ENCODE data around the gene CMBL. TPM values are rescaled to one million over a fixed set of nuclear protein-coding genes. Genes with fewer than 3 reads are reported as not detected.

Gene CMBL
- polyA plus RNA-seq, 1 experiment = 23.8 TPM

- Histone ChIP-seq H3K27me3 (ENCODE audit: control insufficient read depth, insufficient read depth, low read length) (no peaks in the 10 kb centered on the region), H3K4me3 (ENCODE audit: low read depth, low read length) (no peak overlapping the region), H3K36me3 (ENCODE audit: control insufficient read depth, insufficient read depth, low read length) (no peaks in the 10 kb centered on the region)
- DNase-seq (ENCODE audit: low read depth) = no peak
- POLR2A ChIA-PET = no interaction called here
- CTCF ChIA-PET = no interaction called here
- no peak for TF ChIP-seq CTCF (IDR thresholded peaks at IDR 0.05; ENCODE audit: insufficient read depth, low read depth, low read length)
Measured at GRCh38 chr5:10337107-10337506, 29.4 kb upstream of the CMBL start.

- no peaks in the 10 kb centered on the region for H3K27me3 ChIP-seq (ENCODE audit: control insufficient read depth, insufficient read depth, low read length)
- H3K4me3 ChIP-seq (ENCODE audit: low read depth, low read length) = no peak overlapping the region
- no peak for DNase-seq (ENCODE audit: low read depth)
- H3K36me3 ChIP-seq (ENCODE audit: control insufficient read depth, insufficient read depth, low read length) = no peaks in the 10 kb centered on the region
- no peak for TF ChIP-seq CTCF (IDR thresholded peaks at IDR 0.05; ENCODE audit: insufficient read depth, low read depth, low read length)
- ChIA-PET POLR2A (no interaction called here), CTCF (no interaction called here)
Measured at GRCh38 chr5:10335711-10336470, 28.2 kb upstream of the CMBL start.

GRCh38 chr5:10334831-10335230 lies 27.1 kb upstream of the CMBL start:
- ChIA-PET CTCF (interaction anchor here (0.8 kb wide), 1 partner anchor 90 kb away, joined by 3 read pairs; no protein-coding TSS in a partner anchor), POLR2A (no interaction called here)
- no peak for TF ChIP-seq CTCF (IDR thresholded peaks at IDR 0.05; ENCODE audit: insufficient read depth, low read depth, low read length)

GRCh38 chr5:10333154-10334006 lies 25.7 kb upstream of the CMBL start:
- no peak for DNase-seq (ENCODE audit: low read depth)
- TF ChIP-seq CTCF (IDR thresholded peaks at IDR 0.05; ENCODE audit: insufficient read depth, low read depth, low read length) = no peak
- Histone ChIP-seq H3K36me3 (ENCODE audit: control insufficient read depth, insufficient read depth, low read length) (no peaks in the 10 kb centered on the region), H3K4me3 (ENCODE audit: low read depth, low read length) (peak overlapping the region; percentile 44), H3K27me3 (ENCODE audit: control insufficient read depth, insufficient read depth, low read length) (no peaks in the 10 kb centered on the region)
- POLR2A ChIA-PET = no interaction called here
- CTCF ChIA-PET = no interaction called here

More at GRCh38 chr5:10334831-10335230, 27.1 kb upstream of the CMBL start:
- H3K27me3 ChIP-seq (ENCODE audit: control insufficient read depth, insufficient read depth, low read length) = no peaks in the 10 kb centered on the region
- no peaks in the 10 kb centered on the region for H3K36me3 ChIP-seq (ENCODE audit: control insufficient read depth, insufficient read depth, low read length)
- no peak for DNase-seq (ENCODE audit: low read depth)
- no peak overlapping the region for H3K4me3 ChIP-seq (ENCODE audit: low read depth, low read length)

GRCh38 chr5:10332301-10332700 lies 24.6 kb upstream of the CMBL start:
- no peak for TF ChIP-seq CTCF (IDR thresholded peaks at IDR 0.05; ENCODE audit: insufficient read depth, low read depth, low read length)
- POLR2A ChIA-PET = no interaction called here
- CTCF ChIA-PET = no interaction called here
- no peaks in the 10 kb centered on the region for H3K36me3 ChIP-seq (ENCODE audit: control insufficient read depth, insufficient read depth, low read length)
- no peak for DNase-seq (ENCODE audit: low read depth)
- H3K27me3 ChIP-seq (ENCODE audit: control insufficient read depth, insufficient read depth, low read length) = no peaks in the 10 kb centered on the region
- H3K4me3 ChIP-seq (ENCODE audit: low read depth, low read length) = no peak overlapping the region
